Suppressor macrophage treated with lipopolysaccharide for 1 hour (primary cell): ENCODE data around the gene AGPAT2.
"Not testable (repeated sequence)": the region's sequence is repeated elsewhere in the genome, so short reads cannot be mapped to it uniquely, and the experiment has no call there.

ENCODE experiments used
- DNase-seq, 3 donors: peaks; one replicate each; pipeline ENCODE4 v3.0.0-alpha.2; 2020 to 2022

Gene AGPAT2

DNA sequence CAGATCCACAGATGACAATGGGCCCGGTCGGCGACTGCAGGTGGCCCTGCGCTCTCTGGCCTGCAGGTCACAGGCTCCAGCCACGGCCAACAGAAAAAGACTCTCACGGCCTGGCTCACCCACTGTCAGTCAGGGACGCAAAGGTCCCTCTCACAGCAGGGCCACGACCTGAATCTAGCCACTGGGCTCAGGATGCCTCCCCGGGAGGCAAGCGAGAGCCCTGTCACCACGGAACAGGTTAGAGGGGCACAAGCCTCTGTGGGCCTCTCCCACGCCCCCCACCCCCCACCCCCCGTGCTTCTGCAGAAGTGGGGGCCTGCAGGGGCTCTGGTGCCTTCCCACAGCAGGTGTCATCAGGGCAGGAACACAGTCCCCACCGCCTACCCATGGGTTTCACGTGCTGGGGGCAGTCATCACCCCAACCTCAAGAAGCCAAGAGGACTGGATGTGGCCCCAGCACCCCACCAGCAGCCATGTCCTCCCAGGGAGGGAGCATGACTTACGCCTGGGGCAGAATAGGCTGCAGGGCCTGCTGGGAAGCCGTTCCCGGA, 41.8 kb downstream of the AGPAT2 start:
- DNase-seq, result no peak

- DNase-seq, result peak; percentile 96 to 97 (median 97)
Measured at GRCh38 chr9:136644593-136645351, 42.5 kb downstream of the AGPAT2 start.

DNA sequence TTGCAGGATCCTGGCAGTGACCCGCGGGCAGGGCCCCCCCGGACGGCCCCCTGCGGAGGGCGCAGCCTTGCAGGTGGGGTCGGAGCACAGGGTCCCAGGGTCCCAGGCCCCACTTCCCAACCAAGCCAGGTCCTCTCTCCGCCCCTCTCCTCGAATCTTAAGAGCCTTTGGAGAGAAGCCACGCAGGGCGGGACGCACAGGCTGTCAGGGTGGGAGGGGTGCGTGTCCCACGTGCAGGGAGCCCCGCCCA, 43.0 kb downstream of the AGPAT2 start:
- DNase-seq, result peak in 1 of 3 donors; percentile 90

- peak; percentile 92 to 94 (median 92) for DNase-seq
Measured at GRCh38 chr9:136643596-136644342, 43.5 kb downstream of the AGPAT2 start.

DNA sequence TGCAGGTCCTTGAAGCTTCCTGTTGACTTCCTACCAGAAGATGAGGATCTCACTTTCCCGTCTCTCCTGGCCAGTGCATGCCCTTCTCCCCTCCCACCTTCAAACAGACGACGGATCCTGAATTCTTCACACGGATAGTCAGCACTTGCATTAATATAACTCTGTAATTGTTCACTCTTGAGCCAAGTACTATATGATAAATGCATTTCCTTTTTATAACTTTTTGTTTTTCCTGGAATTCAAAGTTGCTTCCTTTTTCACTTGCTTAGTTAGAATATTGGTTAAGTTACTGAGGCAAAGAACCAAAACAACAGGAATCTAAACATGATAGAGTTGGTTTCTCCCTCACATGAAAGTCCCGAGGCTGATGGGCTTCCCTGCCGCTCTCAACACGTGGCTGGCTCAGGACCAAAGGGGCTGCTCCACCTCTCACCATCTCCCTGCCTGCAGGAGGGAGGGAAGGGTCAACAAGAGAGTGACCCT, 44.8 kb downstream of the AGPAT2 start:
- no peak for DNase-seq

GRCh38 chr9:136640171-136641111, 46.8 kb downstream of the AGPAT2 start:
- no peak for DNase-seq

DNA sequence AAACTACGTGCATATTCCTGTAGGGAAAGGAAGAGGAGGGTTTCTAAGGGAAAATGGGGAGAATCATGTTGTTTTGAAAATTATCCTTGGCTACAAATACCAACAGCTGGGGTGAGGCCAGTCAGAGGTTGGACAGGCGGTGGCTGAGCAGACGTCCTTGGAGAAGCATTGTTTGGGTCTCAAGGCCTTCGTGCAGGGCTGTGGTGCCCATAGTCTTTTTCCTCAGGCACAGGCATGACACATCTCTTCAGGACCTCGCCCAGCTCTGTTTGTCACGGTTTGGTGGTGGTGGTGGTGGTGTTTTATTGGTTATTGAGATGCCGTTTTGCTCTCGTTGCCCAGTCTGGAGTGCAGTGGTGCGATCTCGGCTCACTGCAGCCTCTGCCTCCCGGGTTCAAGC, 52.4 kb downstream of the AGPAT2 start:
- DNase-seq, result no peak

GRCh38 chr9:136632491-136633106, 54.7 kb downstream of the AGPAT2 start:
- not testable (repeated sequence) for DNase-seq

GRCh38 chr9:136632072-136632471, 55.2 kb downstream of the AGPAT2 start:
- DNase-seq, result not testable (repeated sequence)

GRCh38 chr9:136631038-136632000, 55.9 kb downstream of the AGPAT2 start:
- DNase-seq, result peak; percentile 82 to 91 (median 89)

DNA sequence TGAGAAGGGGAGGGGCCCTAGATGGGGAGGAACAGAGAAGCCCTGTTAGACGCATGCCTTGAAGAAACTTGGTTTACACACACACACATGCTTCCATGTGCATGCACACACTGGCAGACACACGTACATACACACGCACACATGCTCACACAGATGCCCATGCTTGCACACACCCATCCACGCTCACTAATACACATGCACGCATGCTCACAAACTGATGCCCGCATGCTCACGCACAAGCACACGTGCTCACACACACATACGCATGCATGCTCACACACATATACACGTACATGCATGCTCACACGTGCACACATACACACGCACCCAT, 56.6 kb downstream of the AGPAT2 start:
- DNase-seq, result no peak

DNA sequence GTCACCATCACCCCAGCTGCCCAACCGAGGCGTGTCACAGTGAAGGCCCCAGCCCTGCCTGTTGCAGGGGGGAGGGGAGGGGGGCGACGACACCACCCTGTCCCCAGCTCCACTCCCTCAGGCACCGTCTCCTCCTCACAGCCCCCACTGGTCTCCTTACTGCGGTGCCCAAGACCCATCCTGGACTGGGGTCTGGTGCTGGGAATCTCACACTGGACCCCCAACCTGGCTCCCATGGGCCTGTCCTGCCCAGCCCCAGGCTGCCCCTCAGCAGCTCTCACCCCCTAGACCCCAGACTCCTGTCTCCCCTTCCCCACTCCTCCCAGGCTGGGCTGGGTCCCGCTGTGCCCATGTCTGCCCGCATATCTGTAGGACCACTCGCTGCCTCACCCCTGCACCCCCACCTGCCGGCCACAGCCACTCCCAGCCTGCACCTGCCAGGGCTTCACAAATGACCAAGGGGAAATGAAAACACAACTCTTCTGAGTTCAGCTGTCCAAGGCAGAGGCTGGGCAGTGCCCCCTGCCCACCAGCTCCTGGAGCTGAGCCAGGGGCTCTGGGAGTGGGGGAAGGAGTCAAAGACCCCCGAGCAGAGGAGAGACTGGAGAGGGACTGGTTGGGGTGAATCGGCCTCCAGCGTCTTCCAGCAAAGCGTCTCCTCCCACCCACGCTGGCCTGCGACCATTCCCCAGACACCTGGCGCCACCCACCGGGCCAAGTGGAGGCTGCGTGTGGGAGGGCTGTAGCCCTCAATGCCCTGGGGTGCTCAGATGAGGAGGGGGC, 57.2 kb downstream of the AGPAT2 start:
- peak; percentile 71 to 85 (median 76) for DNase-seq

GRCh38 chr9:136629001-136629878, 58.0 kb downstream of the AGPAT2 start:
- DNase-seq, result no peak

DNA sequence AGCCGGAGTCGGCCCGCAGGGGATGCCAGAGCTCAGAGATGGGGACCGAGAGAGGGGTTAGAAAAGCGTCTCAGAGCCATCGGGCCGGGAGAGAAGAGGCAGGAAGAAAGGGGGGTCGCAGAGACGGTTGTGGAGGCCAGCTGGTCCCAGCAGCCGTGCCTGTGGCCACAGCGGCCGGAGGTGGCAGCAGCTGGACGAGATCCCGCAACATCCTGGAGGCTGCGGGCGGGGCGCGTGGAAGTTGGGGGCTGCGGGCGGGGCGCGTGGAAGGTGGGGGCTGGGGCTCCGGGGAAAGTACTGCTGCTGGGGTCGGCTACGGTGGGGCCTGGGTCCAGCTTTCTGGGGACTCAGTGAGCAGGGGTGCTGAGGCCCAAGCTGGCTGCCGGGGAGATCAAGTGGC, 59.0 kb downstream of the AGPAT2 start:
- no peak for DNase-seq

- DNase-seq, result no peak
Measured at GRCh38 chr9:136627703-136628102, 59.6 kb downstream of the AGPAT2 start.

DNA sequence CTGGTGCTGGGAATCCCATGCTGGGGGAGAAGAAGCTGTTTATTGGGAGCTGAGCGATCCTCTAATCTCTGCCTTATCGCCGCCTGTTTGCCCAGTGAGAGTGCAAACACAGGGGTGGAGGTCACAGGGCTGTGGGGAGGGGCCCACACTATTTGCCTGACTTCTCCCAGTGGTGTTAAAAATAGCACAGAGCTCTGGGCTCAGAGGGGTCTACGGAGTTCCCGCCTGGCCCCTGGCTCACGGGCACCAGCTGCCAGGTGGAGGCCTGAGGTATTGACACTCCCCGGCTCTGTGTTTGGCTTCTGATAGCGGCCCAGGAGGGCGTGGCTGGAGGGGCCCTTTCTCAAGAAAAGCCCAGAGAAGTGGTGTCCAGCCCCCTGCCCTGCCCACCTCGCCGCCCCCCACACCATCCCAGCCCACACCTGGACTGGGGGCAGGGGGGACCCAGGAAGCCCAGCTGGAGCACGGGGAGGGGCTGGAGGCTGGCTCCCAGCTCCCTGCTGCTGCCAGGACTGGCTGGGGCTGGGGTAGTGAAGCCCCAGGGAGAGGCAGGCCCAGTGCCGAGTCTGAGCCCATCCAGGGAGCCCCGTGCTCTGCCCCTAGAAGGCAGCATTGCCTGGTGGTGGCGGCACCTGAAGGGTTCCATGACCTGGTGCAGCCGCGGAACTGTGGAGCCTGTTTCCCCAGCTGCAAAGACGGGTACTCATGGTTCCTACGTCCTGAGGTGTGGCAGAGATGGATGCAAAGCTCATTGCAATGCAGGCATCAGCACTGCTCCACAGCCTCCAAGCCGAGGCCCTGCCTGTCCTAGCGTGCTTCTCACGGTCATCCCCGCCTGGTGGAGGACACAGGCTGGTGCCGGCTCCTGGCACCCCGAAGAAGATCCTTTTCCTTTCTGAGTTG, 60.3 kb downstream of the AGPAT2 start:
- DNase-seq, result no peak

DNA sequence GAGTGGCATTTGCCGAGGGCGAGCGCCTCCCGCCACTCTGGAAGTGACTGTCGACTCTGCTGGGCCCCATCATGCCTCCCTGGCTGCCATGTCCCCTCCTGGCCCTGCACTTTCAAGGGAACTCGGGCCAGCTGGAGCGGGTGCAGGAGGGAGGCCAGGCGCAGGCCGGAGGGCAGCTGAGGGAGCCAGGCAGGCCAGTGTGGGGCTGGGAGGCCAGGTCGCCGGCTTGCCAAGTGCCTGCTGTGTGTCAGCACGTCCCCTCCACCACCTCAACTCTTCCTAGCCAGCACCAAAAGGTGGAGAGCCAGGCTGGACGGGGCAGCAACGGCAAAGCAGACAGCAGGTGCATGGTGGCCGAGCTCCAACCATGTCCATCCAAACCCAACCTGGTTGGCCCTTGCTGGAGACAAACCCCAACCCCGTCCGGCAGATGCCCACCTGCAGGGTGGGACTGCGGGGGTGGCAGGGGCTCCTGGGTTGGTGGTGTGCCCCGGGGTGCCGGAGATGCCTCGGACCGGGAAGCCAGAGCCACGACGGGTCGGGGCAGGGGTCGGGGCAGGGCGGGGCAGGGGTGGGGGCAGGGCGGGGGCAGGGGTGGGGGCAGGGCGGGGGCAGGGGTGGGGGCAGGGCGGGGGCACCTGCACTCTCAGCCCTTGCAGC, 61.1 kb downstream of the AGPAT2 start:
- DNase-seq, result no peak
